ENCODE measurements around the gene ARNT2.

The ARNT2 gene

GRCh38 chr15:80442728-80443403 lies 38.7 kb downstream of the ARNT2 start:
- DNase-seq = no peak

DNA sequence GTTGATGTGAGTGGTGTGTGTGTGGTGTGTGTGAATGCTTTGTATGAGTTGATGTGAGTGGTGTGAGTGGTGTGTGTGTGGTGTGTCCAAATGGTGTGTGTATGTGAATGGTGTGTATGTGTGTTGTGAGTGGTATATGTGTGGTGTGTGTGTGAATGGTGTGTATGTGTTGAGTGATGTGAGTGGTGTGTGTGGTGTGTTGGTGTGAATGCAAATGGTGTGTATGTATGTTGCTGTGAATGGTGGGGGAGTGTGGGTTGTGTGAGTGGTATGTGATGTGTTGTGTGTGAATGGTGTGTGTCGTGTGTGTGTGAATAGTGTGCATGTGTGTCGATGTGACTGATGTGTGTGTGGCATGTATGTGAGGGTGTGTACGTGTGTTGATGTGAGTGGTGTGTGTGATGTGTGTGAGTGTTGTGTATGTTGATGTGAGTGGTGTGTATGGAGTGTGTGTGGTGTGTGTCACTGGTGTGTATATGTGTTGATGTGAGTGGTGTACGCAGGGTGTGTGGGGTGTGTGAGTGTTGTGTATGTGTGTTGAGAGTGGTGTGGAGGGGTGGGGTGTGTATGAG lies 40.6 kb downstream of the ARNT2 start:
- no peak for DNase-seq

DNA sequence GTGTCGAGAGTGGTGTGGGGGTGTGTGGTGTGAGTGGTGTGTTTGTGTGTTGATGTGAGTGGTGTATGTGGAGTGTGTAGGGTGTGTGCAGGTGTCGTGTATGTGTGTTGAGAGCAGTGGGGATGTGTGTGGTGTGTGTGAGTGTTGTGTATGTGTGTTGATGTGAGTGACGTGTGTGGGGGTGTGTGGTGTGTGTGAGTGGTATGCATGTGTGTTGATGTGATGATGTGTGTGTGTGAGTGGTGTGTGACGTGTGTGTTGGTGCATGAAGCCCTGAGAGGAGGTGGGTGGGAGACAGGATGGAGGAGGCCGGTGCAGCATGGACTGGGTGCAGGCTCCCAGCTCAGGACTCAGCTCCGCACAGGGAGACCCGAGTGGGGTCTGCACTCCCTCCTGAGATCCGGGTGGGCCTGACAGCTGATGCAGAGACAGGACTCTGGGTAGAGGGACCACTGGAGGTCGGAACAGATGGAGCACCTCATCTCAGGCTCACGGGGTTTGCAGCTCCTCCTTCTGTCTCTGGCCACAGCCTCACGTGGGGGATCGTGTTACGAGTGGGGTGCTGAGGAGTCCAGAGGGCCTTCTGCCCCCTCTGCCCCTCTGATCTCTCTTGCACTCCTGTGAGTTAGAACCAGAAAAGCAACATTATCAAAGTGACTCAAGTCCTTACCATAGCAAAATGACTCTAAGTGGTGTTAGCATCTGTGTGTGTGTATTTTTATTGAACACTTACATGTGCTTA lies 41.3 kb downstream of the ARNT2 start:
- DNase-seq = no peak

DNA sequence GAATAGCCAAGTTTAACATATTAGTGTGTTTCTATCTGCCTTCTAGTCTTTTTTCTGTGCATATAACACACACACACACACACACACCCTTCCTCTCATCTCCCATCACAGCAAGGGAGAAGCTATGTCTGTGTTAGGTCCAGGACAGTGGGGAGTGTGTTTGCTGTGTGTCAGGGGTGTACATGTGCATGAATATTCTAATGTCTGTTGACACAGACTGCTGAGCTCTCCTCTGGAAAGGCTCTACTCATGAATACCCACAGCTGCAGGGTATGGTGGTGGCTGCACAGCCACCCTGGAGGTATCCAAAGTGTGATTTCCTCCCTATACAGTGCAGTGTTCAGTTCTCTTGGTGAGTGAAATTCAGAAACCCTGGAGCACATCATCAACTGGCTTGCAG lies 42.9 kb downstream of the ARNT2 start:
- DNase-seq = no peak

DNA sequence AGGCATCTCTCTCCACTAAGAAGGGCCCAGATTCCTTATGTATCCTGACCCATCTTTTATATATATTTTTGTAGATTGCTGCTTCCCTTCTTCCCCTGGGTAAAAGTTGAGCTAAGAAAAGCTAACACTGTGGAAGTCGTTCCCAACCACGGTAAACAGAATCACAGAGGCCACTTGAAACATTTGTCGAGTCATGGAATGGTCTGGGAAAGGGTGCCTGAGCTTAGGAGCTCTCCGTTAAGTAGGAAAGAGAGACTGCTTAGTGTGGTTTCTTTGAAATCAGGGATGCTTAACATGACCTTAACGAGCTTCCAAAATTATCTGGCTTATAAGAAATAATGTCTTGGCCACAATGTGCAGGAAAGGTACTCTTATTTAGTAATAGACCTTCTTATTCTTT lies 45.6 kb downstream of the ARNT2 start:
- DNase-seq = no peak

- DNase-seq = no peak
Observed at GRCh38 chr15:80450811-80451321, 46.7 kb downstream of the ARNT2 start.

GRCh38 chr15:80452166-80452565 lies 48.0 kb downstream of the ARNT2 start:
- DNase-seq = no peak

DNA sequence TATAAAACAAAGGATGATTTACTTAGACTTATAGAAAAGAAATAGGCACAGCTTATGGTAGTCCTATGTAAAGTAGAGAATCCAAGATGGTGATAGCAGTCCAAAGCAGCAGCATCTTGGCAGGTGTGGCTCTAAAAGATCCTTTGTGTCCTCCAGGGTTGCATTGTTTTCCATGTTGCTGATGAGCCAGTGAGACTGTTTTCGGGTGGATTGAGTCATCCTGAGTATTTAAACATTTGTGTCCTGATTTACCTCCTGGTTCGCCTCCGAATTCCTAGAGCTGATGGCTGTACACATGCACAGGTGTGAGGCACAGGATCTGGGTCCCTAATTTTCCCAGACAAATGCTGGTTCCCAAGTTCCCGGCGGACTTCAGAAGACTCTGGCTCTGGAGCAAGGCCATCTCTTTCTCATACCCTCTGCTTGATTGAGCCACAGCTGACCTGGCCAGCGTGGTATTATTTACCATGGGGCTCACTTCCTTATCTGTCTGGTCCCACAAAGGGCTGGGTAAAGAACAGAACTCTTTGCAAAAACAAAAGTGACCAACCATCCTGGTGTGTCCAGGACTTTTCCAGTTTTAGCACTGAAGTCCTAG lies 51.0 kb downstream of the ARNT2 start:
- DNase-seq = no peak

- DNase-seq = peak; percentile 49
Observed at GRCh38 chr15:80455668-80456442, 51.7 kb downstream of the ARNT2 start.

DNA sequence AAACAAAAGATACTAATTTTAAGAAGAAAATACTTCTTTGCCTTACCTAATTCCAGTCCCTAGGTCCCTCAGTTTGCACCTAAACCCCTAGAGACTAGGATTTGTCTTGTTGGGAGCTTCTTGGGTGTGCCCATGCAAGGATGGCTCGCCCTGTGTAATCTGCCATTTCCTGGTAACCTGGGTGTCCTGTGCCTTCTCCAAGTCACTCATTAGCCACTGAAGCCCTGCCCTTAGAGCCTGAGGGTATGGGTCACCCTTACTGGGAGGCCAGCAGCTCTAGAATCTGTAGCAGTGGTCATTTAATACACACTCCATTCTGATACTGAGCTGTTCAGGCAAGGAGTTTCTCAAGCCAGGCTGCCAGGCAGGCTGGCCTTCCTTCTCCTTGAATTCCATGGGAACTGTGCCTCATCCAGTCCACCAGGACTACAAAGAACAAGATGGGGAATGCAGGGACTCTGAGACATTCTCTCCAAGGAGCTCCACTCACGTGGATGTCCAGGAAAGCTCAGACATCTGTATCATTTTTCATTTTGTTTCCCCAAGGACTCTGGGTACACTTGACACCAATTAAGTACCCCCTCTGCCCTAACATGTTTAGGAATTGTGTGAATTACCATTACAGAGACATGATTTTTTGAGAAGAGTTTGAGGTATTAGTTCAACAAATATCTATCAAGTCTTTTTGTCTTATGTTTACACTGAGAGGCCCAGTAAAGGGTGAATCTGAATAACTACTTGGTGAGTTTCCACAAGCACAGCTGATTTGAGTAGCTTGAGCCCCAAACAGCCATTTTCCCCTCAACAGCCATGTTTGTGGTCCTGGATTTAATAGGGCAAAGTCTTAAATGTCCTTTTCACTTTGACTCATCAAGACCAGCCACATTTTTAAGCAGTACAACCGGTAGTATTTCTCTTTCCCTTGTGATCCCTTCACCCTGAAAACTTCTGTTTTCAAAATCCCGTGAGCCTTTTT lies 52.6 kb downstream of the ARNT2 start:
- DNase-seq = no peak

- no peak for DNase-seq
Observed at GRCh38 chr15:80457896-80458295, 53.7 kb downstream of the ARNT2 start.

DNA sequence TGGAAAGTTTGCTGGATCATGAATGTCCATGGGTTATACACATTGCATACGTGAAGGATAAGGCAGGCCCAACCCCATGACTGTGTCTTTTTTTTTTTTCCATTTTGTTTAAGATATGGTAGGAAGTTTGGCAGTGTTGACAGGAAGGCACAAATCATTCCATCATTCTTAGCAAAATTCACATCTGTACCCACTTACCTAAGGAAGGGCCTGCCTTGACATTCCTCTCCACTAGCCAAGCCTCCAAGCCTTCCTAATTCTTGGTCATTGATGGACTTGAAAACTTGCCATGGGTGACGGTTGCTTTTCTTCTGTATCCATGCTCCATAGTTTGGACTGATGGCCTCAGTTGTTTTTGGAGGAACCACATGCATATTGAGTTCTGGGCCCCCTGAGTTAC lies 54.4 kb downstream of the ARNT2 start:
- no peak for DNase-seq

DNA sequence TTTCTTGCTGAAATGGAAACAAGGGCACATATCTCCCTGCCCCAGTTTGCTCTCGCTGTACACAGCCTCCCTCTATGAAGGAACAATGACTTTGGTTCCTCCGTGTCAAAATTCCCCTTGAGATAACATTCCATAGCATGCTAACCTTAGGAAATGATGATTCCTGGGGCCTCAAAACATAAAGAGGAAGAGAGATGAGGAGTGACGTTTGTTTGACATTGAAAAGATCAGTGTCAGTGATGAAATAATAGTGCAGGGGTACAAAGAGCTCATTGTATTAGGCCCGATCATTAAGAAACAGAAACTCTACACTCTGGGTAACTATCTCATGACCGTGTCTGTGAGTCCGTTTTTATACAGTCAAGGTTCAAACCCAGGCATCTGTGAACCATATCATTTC lies 55.2 kb downstream of the ARNT2 start:
- no peak for DNase-seq

DNA sequence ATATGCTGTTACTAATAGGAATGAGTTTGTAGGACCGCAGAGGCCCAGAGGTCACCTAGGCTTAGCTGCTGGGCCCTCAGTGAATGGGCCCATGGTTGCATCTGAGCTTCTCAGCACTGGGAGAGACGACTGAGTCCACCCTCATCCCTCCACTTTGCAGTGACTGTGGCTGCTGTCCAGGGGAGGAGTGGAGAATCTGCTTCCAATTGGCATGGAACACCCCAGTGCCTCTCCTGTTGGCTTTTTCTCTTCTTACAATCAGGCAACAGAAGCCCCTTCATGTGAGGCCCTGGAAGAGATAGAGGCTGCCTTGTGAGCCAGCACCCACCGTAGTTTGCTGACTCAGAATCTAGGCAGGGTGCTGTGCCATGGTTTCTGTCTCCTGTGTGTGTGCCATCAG lies 55.6 kb downstream of the ARNT2 start:
- no peak for DNase-seq

GRCh38 chr15:80461356-80462095 lies 57.3 kb downstream of the ARNT2 start:
- DNase-seq = no peak

- DNase-seq = no peak
Observed at GRCh38 chr15:80462111-80462510, 57.9 kb downstream of the ARNT2 start.

- DNase-seq = no peak
Observed at GRCh38 chr15:80462836-80463512, 58.8 kb downstream of the ARNT2 start.

DNA sequence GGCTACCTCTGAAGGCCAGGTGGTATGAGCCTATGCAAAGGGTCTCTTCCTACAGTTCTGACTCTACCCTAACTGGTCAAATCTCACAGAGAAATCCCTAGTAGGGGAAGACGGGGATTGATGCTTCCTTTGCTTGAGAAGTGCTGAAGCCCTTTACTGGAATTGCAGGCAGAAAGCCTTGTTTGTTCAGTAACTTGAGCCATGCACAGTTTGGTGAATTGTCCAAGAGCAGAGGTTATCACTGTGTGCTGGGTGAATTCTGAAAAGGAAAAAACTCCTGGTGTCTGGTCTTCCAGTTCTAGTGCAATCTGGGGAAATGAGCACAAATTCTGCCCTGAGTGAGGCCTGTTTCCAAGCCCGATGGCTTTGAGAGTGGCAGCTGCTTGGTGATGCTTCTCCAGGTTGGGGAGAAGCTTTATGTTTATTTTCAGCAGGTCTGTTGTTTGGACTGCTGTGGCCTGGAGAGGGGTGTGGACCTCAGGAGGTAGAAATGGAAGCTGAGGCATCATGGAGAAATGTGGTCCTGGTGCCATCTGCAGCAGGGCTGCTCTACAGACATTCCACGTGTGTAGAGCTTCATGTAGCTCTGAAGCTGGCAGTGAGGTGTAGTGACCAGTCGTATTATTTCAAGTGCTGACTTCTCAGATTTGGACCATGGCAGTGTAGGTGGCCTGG lies 60.9 kb downstream of the ARNT2 start:
- DNase-seq = no peak

GRCh38 chr15:80465626-80466005 lies 61.4 kb downstream of the ARNT2 start:
- no peak for DNase-seq

DNA sequence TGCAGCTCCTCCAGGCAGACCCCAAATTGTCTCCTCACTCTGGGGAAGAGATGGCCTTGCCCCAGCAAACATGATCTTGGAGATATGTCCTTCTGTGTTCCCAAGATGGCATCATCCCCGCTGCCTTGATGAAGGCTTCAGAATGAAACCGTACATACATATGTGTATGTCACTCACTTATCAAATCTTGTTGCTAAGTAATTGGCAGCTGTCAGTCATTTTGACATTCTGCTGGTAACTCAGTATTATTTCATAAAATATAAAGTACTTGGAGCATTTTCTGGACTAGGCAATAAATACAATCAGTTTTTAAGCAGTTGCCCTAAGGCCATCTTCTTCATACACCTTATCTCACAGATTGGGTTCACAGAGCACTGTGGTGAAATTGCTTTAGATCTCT lies 62.4 kb downstream of the ARNT2 start:
- no peak for DNase-seq

Data from activated CD4-positive, CD25-positive, alpha-beta regulatory T cell treated with anti-CD3 and anti-CD28 coated beads, Interleukin-2, amount 50 U/mL, for 72 hours (primary cell).